ENCODE measurements around the gene ATP2A2. TPM values are rescaled to one million over a fixed set of nuclear protein-coding genes. Genes with fewer than 3 reads are reported as not detected.

ATP2A2 gene
- 223 and 224 TPM in 2 replicates for total RNA-seq

DNA sequence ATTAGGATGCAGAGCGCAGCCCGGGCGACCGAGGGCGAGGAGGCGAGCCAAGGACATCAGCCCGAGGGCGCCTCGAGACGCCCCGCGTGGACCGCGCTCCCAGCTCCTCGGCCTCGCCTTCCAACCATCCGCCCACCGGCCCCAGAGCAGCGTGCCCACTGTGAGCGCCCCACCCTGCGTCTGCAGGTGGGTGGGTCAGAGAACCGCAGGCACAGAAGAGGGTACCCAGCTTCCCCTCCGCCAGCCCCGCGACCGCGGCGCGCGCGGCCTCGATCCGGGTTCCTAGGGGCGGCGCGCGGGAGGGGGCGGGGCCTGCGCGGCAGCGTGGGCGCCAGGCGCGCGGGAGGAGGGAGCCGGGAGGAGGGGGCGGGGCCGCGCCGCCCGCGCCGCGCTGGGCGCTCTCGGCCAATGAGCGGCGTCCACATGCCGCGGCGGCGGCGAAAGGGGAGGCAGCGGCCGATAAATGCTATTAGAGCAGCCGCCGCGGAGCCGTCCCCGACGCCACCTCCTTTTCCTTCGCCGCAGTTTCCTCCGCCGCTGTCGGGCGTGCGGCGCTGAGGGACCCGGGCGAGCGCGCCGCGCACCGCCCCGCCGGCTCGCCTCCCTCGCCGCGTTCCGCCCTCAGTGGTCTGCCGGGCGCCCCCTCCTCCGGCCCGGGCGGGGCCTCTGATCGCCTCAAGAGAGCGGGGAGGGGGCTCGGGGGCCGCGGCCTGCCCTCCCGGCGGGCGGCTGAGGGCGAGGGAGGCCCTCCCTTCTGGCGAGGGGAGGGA, at the start of gene ATP2A2:
Gene ATP2A2, plus strand, starts transcription at position 469 of the 770 bp plus-strand sequence. CDS start 543 bp downstream, outside the sequence.

Small RNAs within 50 kb of the gene (small RNA-seq; reads per million reads assigned to genes)
- gene RN7SL769P: not detected

Other genes starting within 250 kb of the ATP2A2 start
- gene C12orf76, start 232.7 kb upstream of the ATP2A2 start, total RNA-seq: 8.3 and 10.2 TPM in 2 replicates
- 10.0 and 11.3 TPM in 2 replicates for gene IFT81, start 156.9 kb upstream of the ATP2A2 start, total RNA-seq
- 72.1 and 75.9 TPM in 2 replicates for gene ANAPC7, start 122.5 kb downstream of the ATP2A2 start, total RNA-seq
- gene ARPC3, start 169.1 kb downstream of the ATP2A2 start, total RNA-seq: 461 and 652 TPM in 2 replicates
- gene GPN3, start 187.0 kb downstream of the ATP2A2 start, total RNA-seq: 31.0 and 35.4 TPM in 2 replicates
- gene FAM216A, start 187.6 kb downstream of the ATP2A2 start, total RNA-seq: 16.5 and 20.2 TPM in 2 replicates
- gene VPS29, start 220.9 kb downstream of the ATP2A2 start, total RNA-seq: 116 and 141 TPM in 2 replicates
- 0.36 and 1.2 TPM in 2 replicates for gene RAD9B, start 221.1 kb downstream of the ATP2A2 start, total RNA-seq

All from thoracic aorta endothelial cell (primary cell).